HepG2 (cell line): ENCODE measurements around the gene JPH2. TPM values are rescaled to one million over a fixed set of nuclear protein-coding genes. Genes with fewer than 3 reads are reported as not detected.

Source experiments
- GPN1 ChIP-seq: sonication (generic); formaldehyde crosslinking; IDR thresholded peaks from 2 replicates; pipeline ENCODE4 v1.5.1; 2020; ENCODE audit warnings: missing genetic modification reagents, borderline replicate concordance
- NFE2 ChIP-seq: sonication (generic); formaldehyde crosslinking; IDR thresholded peaks from 2 replicates; pipeline ENCODE4 v1.4.0; 2020; ENCODE audit warnings: missing genetic modification reagents
- NR1H2 ChIP-seq: sonication (generic); formaldehyde crosslinking; IDR thresholded peaks from 2 replicates; pipeline ENCODE4 v1.8.1; 2022; ENCODE audit warnings: low read depth, missing genetic modification reagents, borderline replicate concordance
- RBFOX2 ChIP-seq: fragments of 200-400 bp; formaldehyde crosslinking; IDR thresholded peaks from 2 replicates; pipeline ENCODE4 v1.6.1; 2017; ENCODE audit warnings: low read depth, mild to moderate bottlenecking, low read length
- SALL2 ChIP-seq: sonication (generic); formaldehyde crosslinking; IDR thresholded peaks from 2 replicates; pipeline ENCODE4 v1.8.1; 2023; ENCODE audit warnings: mild to moderate bottlenecking, missing genetic modification reagents, inconsistent platforms
- SKI ChIP-seq: fragments of 450-650 bp; IDR thresholded peaks from one replicate; pipeline ENCODE4 v1.6.1; 2018; ENCODE audit warnings: mild to moderate bottlenecking; ENCODE audit not compliant: partially characterized antibody
- SUZ12 ChIP-seq: fragments of 150-350 bp; IDR thresholded peaks from 2 replicates; pipeline ENCODE4 v1.6.1; 2014; ENCODE audit warnings: low read depth, low read length
- TRIM24 ChIP-seq: sonication (generic); formaldehyde crosslinking; IDR thresholded peaks from 2 replicates; pipeline ENCODE4 v1.8.0; 2022; ENCODE audit warnings: mild to moderate bottlenecking, missing genetic modification reagents
- ZNF589 ChIP-seq: sonication (generic); formaldehyde crosslinking; conservative IDR thresholded peaks from 2 replicates; pipeline ENCODE4 v1.8.0; 2022; ENCODE audit warnings: mild to moderate bottlenecking, moderate library complexity, missing genetic modification reagents
- polyA plus RNA-seq, 8 experiments: library from polyadenylated mRNA; depleted of rRNA in 3 of 8; stranded (reverse) in 7 of 8; unstranded in 1 of 8; fragments of >200 nt; fragmentation: Illumina TruSeq in 4 of 8; extraction: Trizol in 4 of 8; gene quantifications; 2 replicates each; pipeline versions ENCODE4 v1.2.1 to v1.2.3, GENCODE V29; 2011 to 2016; ENCODE audit warnings: low read depth in 4 of 8, missing spikeins in 1 of 8, mixed read lengths in 1 of 8; ENCODE audit not compliant: insufficient read depth in 1 of 8
- total RNA-seq, 5 experiments: library from RNA; depleted of rRNA; stranded (reverse); fragments of >200 nt; fragmentation: Illumina TruSeq; extraction: Trizol; gene quantifications; 2 replicates each; pipeline ENCODE4 v1.2.3, GENCODE V29; 2016; ENCODE audit warnings: low read depth in 1 of 5
- TF ChIP-seq, protein P1 (sequence below): sonication (generic); formaldehyde crosslinking; IDR thresholded peaks from 2 replicates; pipeline ENCODE4 v1.5.0; 2020; ENCODE audit warnings: mild to moderate bottlenecking, missing genetic modification reagents
- TF ChIP-seq, protein P2 (sequence below): sonication (generic); IDR thresholded peaks from 2 replicates; pipeline ENCODE4 v1.6.1; 2016; ENCODE audit warnings: low read depth, borderline replicate concordance
- TF ChIP-seq, protein P3 (sequence below): sonication (generic); formaldehyde crosslinking; IDR thresholded peaks from 2 replicates; pipeline ENCODE4 v1.4.0; 2020; ENCODE audit warnings: missing genetic modification reagents, borderline replicate concordance
- TF ChIP-seq, protein P4 (sequence below), 2 experiments: sonication (generic) in 1 of 2; formaldehyde crosslinking in 1 of 2; IDR thresholded peaks; 2 replicates each; pipeline versions ENCODE4 v1.5.1 to v1.6.1; 2011 to 2020; ENCODE audit warnings: borderline replicate concordance in 1 of 2, low read depth in 1 of 2, low read length in 1 of 2, mild to moderate bottlenecking in 1 of 2, missing genetic modification reagents in 1 of 2, moderate library complexity in 1 of 2

Gene JPH2
- total and polyA plus RNA-seq, 2 of the 13 experiments (the other 11 are each of a cell fraction or from before 2014, with no cell fraction given) = 0.42 TPM; not detected in 1

DNA sequence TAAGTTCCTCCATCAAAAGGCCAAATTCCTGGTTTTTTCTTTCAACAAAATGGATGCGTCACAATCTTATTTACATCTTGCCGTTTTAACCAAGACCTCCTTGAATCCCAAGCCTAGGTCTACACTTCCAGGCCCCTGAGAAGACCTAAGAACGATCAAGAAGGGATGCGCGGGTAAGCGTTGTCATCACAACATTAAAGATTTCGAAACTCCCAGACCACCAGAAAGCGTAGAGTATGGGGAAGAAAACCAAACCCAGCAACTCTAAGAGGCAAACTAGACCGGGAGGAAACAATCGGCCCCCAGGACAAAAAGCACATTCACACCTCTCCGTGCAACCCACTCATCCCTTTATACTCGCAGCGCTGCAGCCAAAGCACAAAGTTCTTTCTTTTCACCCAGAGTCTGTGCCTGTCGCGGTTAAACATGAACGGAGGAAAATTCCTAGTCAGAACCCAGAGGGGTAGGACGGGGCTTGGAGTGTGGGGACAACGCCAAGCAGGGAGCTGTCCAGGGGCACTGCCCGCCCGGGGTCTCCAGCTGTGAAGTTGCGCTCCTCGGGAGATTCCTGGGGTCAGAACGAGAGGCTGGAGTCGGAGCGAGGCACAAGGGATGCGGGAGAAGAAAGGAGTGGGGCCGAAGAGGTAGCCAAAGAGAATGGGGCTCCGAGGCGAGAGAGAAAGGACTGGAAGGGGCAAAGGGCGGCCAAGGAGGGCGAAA, 22.9 kb upstream of the JPH2 start (continued):
- no peak for TF ChIP-seq SKI
- no peak for TF ChIP-seq TRIM24 (CRISPR knock-in tag)
- TF ChIP-seq GPN1 (CRISPR knock-in tag) = no peak
- TF ChIP-seq, protein P1, sequence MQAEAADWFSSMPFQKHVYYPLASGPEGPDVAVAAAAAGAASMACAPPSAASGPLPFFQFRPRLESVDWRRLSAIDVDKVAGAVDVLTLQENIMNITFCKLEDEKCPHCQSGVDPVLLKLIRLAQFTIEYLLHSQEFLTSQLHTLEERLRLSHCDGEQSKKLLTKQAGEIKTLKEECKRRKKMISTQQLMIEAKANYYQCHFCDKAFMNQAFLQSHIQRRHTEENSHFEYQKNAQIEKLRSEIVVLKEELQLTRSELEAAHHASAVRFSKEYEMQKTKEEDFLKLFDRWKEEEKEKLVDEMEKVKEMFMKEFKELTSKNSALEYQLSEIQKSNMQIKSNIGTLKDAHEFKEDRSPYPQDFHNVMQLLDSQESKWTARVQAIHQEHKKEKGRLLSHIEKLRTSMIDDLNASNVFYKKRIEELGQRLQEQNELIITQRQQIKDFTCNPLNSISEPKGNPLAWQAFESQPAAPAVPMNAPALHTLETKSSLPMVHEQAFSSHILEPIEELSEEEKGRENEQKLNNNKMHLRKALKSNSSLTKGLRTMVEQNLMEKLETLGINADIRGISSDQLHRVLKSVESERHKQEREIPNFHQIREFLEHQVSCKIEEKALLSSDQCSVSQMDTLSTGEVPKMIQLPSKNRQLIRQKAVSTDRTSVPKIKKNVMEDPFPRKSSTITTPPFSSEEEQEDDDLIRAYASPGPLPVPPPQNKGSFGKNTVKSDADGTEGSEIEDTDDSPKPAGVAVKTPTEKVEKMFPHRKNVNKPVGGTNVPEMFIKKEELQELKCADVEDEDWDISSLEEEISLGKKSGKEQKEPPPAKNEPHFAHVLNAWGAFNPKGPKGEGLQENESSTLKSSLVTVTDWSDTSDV = peak; percentile 71
- no peak for TF ChIP-seq NFE2 (CRISPR knock-in tag)
- TF ChIP-seq ZNF589 (CRISPR knock-in tag) = no peak; the same call in 1 of the 2 replicates
- TF ChIP-seq, protein P2, sequence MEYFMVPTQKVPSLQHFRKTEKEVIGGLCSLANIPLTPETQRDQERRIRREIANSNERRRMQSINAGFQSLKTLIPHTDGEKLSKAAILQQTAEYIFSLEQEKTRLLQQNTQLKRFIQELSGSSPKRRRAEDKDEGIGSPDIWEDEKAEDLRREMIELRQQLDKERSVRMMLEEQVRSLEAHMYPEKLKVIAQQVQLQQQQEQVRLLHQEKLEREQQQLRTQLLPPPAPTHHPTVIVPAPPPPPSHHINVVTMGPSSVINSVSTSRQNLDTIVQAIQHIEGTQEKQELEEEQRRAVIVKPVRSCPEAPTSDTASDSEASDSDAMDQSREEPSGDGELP = peak; percentile 26; the same call in 1 of the 2 replicates
- no peak; the same call in 1 of the 2 replicates for TF ChIP-seq NR1H2 (CRISPR knock-in tag)
- no peak for TF ChIP-seq SUZ12
- no peak for TF ChIP-seq SALL2 (CRISPR knock-in tag)
- TF ChIP-seq, protein P3, sequence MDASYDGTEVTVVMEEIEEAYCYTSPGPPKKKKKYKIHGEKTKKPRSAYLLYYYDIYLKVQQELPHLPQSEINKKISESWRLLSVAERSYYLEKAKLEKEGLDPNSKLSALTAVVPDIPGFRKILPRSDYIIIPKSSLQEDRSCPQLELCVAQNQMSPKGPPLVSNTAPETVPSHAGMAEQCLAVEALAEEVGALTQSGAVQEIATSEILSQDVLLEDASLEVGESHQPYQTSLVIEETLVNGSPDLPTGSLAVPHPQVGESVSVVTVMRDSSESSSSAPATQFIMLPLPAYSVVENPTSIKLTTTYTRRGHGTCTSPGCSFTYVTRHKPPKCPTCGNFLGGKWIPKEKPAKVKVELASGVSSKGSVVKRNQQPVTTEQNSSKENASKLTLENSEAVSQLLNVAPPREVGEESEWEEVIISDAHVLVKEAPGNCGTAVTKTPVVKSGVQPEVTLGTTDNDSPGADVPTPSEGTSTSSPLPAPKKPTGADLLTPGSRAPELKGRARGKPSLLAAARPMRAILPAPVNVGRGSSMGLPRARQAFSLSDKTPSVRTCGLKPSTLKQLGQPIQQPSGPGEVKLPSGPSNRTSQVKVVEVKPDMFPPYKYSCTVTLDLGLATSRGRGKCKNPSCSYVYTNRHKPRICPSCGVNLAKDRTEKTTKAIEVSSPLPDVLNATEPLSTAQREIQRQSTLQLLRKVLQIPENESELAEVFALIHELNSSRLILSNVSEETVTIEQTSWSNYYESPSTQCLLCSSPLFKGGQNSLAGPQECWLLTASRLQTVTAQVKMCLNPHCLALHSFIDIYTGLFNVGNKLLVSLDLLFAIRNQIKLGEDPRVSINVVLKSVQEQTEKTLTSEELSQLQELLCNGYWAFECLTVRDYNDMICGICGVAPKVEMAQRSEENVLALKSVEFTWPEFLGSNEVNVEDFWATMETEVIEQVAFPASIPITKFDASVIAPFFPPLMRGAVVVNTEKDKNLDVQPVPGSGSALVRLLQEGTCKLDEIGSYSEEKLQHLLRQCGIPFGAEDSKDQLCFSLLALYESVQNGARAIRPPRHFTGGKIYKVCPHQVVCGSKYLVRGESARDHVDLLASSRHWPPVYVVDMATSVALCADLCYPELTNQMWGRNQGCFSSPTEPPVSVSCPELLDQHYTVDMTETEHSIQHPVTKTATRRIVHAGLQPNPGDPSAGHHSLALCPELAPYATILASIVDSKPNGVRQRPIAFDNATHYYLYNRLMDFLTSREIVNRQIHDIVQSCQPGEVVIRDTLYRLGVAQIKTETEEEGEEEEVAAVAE = no peak
- no peak for TF ChIP-seq RBFOX2
- TF ChIP-seq, protein P4, sequence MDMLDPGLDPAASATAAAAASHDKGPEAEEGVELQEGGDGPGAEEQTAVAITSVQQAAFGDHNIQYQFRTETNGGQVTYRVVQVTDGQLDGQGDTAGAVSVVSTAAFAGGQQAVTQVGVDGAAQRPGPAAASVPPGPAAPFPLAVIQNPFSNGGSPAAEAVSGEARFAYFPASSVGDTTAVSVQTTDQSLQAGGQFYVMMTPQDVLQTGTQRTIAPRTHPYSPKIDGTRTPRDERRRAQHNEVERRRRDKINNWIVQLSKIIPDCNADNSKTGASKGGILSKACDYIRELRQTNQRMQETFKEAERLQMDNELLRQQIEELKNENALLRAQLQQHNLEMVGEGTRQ (IDR thresholded peaks at IDR 0.05; ENCODE audit: low read depth, low read length) = no peak
- TF ChIP-seq, protein P4 (CRISPR knock-in tag; IDR thresholded peaks at IDR 0.05; ENCODE audit: borderline replicate concordance) = no peak
